ENCODE data around the gene ARL4A.

ARL4A gene

DNA sequence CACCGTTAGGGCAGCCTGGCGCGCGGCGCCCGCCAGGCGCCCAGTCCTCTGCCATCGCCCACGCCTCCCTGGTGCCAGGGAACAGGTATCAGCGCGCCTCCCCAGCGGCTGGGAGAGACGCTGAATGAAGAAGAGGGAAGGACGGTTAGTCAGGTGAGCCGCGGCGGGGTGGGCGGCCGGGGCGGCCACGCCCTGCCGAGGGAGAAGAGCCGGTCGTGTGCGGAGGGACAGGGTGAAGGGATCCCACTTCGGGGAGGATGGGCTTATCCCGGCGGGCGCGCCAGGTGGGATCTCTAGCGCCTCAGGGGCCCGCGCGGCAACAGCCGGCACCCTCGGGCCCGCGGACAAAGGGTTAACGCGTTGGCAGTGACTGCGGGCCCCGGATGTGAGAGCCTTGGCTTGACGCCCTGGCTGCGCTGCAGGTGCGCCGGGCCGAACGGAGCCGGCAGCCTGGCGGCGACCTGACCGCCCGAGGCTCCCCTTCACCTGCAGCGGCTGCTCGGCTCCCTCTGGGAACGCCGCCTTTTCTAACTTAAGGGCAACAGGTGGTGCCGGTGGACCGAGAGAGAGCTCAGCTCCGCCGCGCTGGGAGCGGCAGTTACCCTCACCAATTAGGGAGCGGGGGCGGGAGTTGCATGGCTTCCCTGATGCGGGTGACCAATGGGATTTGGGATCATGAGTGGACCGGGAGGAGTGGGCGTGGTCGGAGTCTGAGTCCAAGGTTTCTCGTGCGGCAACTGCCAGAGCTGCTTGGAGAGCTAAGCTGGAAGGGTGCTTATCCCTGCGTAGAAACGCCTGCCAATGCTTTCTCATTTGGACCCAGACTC is at the start of gene ARL4A:
Gene ARL4A, plus strand, starts transcription at position 743 of the 827 bp plus-strand sequence. CDS start 622 bp downstream, outside the sequence.
- H3K27ac ChIP-seq = peak within 1 kb of the TSS; percentile 98
- no peak for TF ChIP-seq ZFX (IDR thresholded peaks at IDR 0.05; ENCODE audit: borderline replicate concordance)
- peak; percentile 87 for TF ChIP-seq CTCF (IDR thresholded peaks at IDR 0.05)

- no peak for TF ChIP-seq CTCF (IDR thresholded peaks at IDR 0.05)
- no peak for TF ChIP-seq ZFX (IDR thresholded peaks at IDR 0.05; ENCODE audit: borderline replicate concordance)
- H3K27ac ChIP-seq = no peak overlapping the region
These were observed 49.4 kb upstream of the ARL4A start for GRCh38 chr7:12637819-12638592.

GRCh38 chr7:12638851-12639456 is 48.5 kb upstream of the ARL4A start:
- H3K27ac ChIP-seq = no peak overlapping the region
- TF ChIP-seq CTCF (IDR thresholded peaks at IDR 0.05) (peak; percentile 91), ZFX (IDR thresholded peaks at IDR 0.05; ENCODE audit: borderline replicate concordance) (no peak)

DNA sequence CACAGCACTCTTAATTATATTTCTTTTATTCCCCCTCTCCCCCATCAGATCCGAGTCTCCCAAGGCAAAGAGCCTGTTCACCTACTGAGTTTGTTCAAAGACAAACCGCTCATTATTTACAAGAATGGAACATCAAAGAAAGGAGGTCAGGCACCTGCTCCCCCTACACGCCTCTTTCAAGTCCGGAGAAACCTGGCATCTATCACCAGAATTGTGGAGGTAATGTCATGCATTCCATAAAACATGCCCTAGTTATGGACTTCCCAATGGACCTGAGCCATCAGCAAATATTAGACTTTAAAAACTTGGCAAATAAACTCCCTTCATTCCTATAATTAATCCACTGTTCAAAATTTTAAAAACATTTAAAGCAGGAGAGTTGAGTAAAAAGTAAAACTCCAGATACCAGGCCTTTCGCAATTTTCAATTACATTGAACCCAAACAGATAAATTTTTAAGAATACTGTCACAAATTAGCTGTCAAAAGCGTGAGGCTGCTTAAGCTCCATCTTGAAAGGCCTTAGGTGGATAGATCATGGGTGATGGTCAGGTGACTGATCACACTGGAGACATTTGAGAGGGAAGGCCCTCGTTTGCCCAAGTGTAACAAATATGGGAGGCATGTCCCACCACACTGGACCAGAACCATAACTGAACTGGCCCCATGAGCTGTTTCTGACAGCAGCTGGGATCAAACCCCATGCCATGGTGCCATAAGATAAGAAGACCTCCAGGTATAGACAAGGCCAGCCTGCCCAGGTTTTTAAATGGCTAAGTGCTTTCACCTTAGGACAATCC is 46.9 kb upstream of the ARL4A start:
- TF ChIP-seq CTCF (IDR thresholded peaks at IDR 0.05) = no peak
- no peak for TF ChIP-seq ZFX (IDR thresholded peaks at IDR 0.05; ENCODE audit: borderline replicate concordance)
- no peak overlapping the region for H3K27ac ChIP-seq

- H3K27ac ChIP-seq = no peak overlapping the region
These were observed 46.2 kb upstream of the ARL4A start for GRCh38 chr7:12641196-12641595.

More at GRCh38 chr7:12641196-12641595, 46.2 kb upstream of the ARL4A start:
- TF ChIP-seq ZFX (IDR thresholded peaks at IDR 0.05; ENCODE audit: borderline replicate concordance) = no peak
- no peak for TF ChIP-seq CTCF (IDR thresholded peaks at IDR 0.05)

All from 22Rv1 (cell line).